ENCODE measurements around the gene TNRC18. TPM values are rescaled to one million over a fixed set of nuclear protein-coding genes. Genes with fewer than 3 reads are reported as not detected.
A peak's percentile ranks its signal among the peaks of the same experiment; 100 is the strongest.

Gene TNRC18
- total and polyA plus RNA-seq, 9 of the 15 experiments (the other 6 are each of a cell fraction or from before 2014, with no cell fraction given) = 0.03 to 43.2 (median 18.0) TPM

- TF ChIP-seq, protein P1, sequence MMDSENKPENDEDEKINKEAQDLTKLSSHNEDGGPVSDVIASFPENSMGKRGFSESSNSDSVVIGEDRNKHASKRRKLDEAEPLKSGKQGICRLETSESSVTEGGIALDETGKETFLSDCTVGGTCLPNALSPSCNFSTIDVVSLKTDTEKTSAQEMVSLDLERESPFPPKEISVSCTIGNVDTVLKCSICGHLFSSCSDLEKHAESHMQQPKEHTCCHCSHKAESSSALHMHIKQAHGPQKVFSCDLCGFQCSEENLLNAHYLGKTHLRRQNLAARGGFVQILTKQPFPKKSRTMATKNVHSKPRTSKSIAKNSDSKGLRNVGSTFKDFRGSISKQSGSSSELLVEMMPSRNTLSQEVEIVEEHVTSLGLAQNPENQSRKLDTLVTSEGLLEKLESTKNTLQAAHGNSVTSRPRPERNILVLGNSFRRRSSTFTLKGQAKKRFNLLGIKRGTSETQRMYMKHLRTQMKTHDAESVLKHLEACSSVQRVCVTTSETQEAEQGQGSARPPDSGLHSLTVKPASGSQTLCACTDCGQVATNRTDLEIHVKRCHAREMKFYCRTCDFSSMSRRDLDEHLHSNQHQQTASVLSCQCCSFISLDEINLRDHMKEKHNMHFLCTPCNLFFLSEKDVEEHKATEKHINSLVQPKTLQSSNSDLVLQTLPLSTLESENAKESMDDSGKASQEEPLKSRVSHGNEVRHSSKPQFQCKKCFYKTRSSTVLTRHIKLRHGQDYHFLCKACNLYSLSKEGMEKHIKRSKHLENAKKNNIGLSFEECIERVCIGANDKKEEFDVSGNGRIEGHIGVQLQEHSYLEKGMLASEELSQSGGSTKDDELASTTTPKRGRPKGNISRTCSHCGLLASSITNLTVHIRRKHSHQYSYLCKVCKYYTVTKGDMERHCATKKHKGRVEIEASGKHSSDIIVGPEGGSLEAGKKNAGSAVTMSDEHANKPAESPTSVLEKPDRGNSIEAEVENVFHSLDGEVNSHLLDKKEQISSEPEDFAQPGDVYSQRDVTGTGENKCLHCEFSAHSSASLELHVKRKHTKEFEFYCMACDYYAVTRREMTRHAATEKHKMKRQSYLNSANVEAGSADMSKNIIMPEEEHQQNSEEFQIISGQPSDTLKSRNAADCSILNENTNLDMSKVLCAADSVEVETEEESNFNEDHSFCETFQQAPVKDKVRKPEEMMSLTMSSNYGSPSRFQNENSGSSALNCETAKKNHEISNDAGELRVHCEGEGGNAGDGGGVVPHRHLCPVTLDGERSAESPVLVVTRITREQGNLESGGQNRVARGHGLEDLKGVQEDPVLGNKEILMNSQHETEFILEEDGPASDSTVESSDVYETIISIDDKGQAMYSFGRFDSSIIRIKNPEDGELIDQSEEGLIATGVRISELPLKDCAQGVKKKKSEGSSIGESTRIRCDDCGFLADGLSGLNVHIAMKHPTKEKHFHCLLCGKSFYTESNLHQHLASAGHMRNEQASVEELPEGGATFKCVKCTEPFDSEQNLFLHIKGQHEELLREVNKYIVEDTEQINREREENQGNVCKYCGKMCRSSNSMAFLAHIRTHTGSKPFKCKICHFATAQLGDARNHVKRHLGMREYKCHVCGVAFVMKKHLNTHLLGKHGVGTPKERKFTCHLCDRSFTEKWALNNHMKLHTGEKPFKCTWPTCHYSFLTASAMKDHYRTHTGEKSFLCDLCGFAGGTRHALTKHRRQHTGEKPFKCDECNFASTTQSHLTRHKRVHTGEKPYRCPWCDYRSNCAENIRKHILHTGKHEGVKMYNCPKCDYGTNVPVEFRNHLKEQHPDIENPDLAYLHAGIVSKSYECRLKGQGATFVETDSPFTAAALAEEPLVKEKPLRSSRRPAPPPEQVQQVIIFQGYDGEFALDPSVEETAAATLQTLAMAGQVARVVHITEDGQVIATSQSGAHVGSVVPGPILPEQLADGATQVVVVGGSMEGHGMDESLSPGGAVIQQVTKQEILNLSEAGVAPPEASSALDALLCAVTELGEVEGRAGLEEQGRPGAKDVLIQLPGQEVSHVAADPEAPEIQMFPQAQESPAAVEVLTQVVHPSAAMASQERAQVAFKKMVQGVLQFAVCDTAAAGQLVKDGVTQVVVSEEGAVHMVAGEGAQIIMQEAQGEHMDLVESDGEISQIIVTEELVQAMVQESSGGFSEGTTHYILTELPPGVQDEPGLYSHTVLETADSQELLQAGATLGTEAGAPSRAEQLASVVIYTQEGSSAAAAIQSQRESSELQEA (IDR thresholded peaks at IDR 0.05; ENCODE audit: low read depth) = peak; percentile 65
- TF ChIP-seq BCOR (IDR thresholded peaks at IDR 0.05) (peak; percentile 23), ZNF239 (CRISPR knock-in tag; IDR thresholded peaks at IDR 0.05) (no peak), PHF8 (IDR thresholded peaks at IDR 0.05; ENCODE audit: borderline replicate concordance, low read length) (peak; percentile 43; the same call in 1 of the 2 replicates), ZBTB33 (CRISPR knock-in tag; IDR thresholded peaks at IDR 0.05) (no peak), SFPQ (IDR thresholded peaks at IDR 0.05; ENCODE audit: low read depth, low read length) (no peak), ELF1 (tag; IDR thresholded peaks at IDR 0.05) (no peak), CCAR2 (IDR thresholded peaks at IDR 0.05; ENCODE audit: low read depth, low read length) (no peak), NONO (IDR thresholded peaks at IDR 0.05; ENCODE audit: low read depth in 2 of 2, low read length in 1 of 2) (no peak; a peak in 1 of 4 replicates), ZNF143 (CRISPR knock-in tag; IDR thresholded peaks at IDR 0.05) (no peak), ZNF445 (CRISPR knock-in tag; IDR thresholded peaks at IDR 0.05; ENCODE audit: low read depth) (no peak), PYGO2 (tag; IDR thresholded peaks at IDR 0.05) (no peak), ZNF23 (CRISPR knock-in tag; IDR thresholded peaks at IDR 0.05) (no peak)
These were observed 528 bp upstream of the TNRC18 start (continued) for GRCh38 chr7:5423976-5424748.
